Fibroblast of skin of left quadriceps (primary cell): Measurements from ENCODE around the gene GPR55.

Source experiments
- DNase-seq, 2 experiments: peaks; one replicate each; pipeline ENCODE4 v3.0.0-alpha.2; 2013; ENCODE audit warnings: low read depth in 2 of 2

The GPR55 gene

GRCh38 chr2:230900336-230900995, 24.6 kb downstream of the GPR55 start:
- DNase-seq: no peak

GRCh38 chr2:230899786-230900185, 25.3 kb downstream of the GPR55 start:
- no peak for DNase-seq

- DNase-seq: no peak
Measured at GRCh38 chr2:230899287-230899686, 25.8 kb downstream of the GPR55 start.

- DNase-seq: no peak
Measured at GRCh38 chr2:230898713-230899091, 26.3 kb downstream of the GPR55 start.

- DNase-seq: no peak
Measured at GRCh38 chr2:230898016-230898712, 26.9 kb downstream of the GPR55 start.

GRCh38 chr2:230896346-230897115, 28.5 kb downstream of the GPR55 start:
- no peak for DNase-seq

GRCh38 chr2:230895536-230896345, 29.3 kb downstream of the GPR55 start:
- no peak for DNase-seq

- no peak for DNase-seq
Measured at GRCh38 chr2:230893841-230894781, 30.9 kb downstream of the GPR55 start.

- no peak for DNase-seq
Measured at GRCh38 chr2:230893338-230893737, 31.7 kb downstream of the GPR55 start.

- no peak for DNase-seq
Measured at GRCh38 chr2:230891509-230891908, 33.5 kb downstream of the GPR55 start.

- no peak for DNase-seq
Measured at GRCh38 chr2:230891064-230891463, 34.0 kb downstream of the GPR55 start.

GRCh38 chr2:230890646-230891045, 34.4 kb downstream of the GPR55 start:
- no peak for DNase-seq

GRCh38 chr2:230889911-230890601, 35.0 kb downstream of the GPR55 start:
- no peak for DNase-seq

- no peak for DNase-seq
Measured at GRCh38 chr2:230888824-230889400, 36.1 kb downstream of the GPR55 start.

GRCh38 chr2:230887342-230887741, 37.7 kb downstream of the GPR55 start:
- no peak for DNase-seq

GRCh38 chr2:230886671-230887071, 38.4 kb downstream of the GPR55 start:
- no peak for DNase-seq

- DNase-seq: no peak
Measured at GRCh38 chr2:230886206-230886605, 38.8 kb downstream of the GPR55 start.

GRCh38 chr2:230885463-230886130, 39.4 kb downstream of the GPR55 start:
- DNase-seq: no peak

- DNase-seq: no peak
Measured at GRCh38 chr2:230881840-230882239, 43.2 kb downstream of the GPR55 start.
